Neural cell (in vitro differentiated cells): Measurements from ENCODE around the gene AGRP.

Experiments
- EP300 ChIP-seq: fragments of 450-650 bp; conservative IDR thresholded peaks from 2 replicates; pipeline ENCODE4 v1.6.1; 2014; ENCODE audit warnings: antibody characterized with exemption, mild to moderate bottlenecking, moderate library complexity; ENCODE audit not compliant: poor library complexity, severe bottlenecking
- EZH2 ChIP-seq: fragments of 200-600, 300-800 bp; shearing (Covaris generic), sonication (generic); IDR thresholded peaks from 2 replicates; pipeline ENCODE4 v1.6.1; 2014; ENCODE audit warnings: antibody characterized with exemption, low read length, borderline replicate concordance, mild to moderate bottlenecking; ENCODE audit not compliant: insufficient read depth, poor library complexity, severe bottlenecking
- MXI1 ChIP-seq: fragments of 450-650 bp; conservative IDR thresholded peaks from 2 replicates; pipeline ENCODE4 v1.6.1; 2014; ENCODE audit warnings: antibody characterized with exemption, mild to moderate bottlenecking; ENCODE audit not compliant: poor library complexity, severe bottlenecking
- TAF1 ChIP-seq: IDR thresholded peaks from 2 replicates; pipeline ENCODE4 v1.6.1; 2012; ENCODE audit warnings: low read depth
- TF ChIP-seq, protein P1 (sequence below): fragments of 450-650 bp; IDR thresholded peaks from 2 replicates; pipeline ENCODE4 v1.5.1; 2014; ENCODE audit warnings: antibody characterized with exemption, mild to moderate bottlenecking, moderate library complexity; ENCODE audit not compliant: poor library complexity, severe bottlenecking
- TF ChIP-seq, protein P2 (sequence below): IDR thresholded peaks from 2 replicates; pipeline ENCODE4 v1.6.1; 2012; ENCODE audit warnings: borderline replicate concordance

DNA sequence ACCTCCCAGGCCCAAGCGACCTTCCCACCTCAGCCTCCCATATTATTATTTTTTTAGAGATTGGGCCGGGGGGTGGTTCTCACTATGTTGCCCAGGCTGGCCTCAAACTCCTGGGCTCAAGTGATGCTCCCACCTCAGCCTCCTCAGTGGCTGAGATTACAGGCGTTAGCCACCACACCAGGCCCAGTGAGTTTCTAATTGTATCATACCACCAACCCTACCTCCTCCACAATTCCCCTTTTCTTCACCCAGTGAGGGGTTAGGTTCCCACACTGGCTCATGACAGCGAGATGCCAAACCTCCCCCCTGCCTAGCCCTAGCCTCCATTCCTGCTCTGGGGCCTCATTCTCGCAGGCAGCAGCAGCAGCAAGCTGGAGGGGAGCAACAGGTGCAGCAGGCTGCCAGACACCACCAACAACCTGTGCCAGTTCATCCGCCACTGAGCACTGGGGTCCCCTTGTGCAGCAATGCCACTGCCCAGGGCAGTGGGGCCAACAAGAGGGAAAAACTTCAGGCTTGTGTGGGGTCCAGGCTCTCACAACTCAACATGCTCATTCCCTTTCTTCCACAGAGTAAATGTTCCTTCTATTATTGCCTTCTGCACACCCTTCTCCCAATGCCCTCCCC, 11.5 kb downstream of the AGRP start:
- TF ChIP-seq, protein P1, sequence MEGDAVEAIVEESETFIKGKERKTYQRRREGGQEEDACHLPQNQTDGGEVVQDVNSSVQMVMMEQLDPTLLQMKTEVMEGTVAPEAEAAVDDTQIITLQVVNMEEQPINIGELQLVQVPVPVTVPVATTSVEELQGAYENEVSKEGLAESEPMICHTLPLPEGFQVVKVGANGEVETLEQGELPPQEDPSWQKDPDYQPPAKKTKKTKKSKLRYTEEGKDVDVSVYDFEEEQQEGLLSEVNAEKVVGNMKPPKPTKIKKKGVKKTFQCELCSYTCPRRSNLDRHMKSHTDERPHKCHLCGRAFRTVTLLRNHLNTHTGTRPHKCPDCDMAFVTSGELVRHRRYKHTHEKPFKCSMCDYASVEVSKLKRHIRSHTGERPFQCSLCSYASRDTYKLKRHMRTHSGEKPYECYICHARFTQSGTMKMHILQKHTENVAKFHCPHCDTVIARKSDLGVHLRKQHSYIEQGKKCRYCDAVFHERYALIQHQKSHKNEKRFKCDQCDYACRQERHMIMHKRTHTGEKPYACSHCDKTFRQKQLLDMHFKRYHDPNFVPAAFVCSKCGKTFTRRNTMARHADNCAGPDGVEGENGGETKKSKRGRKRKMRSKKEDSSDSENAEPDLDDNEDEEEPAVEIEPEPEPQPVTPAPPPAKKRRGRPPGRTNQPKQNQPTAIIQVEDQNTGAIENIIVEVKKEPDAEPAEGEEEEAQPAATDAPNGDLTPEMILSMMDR = no peak
- TF ChIP-seq MXI1 = no peak
- no peak for TF ChIP-seq EZH2
- TF ChIP-seq, protein P2, sequence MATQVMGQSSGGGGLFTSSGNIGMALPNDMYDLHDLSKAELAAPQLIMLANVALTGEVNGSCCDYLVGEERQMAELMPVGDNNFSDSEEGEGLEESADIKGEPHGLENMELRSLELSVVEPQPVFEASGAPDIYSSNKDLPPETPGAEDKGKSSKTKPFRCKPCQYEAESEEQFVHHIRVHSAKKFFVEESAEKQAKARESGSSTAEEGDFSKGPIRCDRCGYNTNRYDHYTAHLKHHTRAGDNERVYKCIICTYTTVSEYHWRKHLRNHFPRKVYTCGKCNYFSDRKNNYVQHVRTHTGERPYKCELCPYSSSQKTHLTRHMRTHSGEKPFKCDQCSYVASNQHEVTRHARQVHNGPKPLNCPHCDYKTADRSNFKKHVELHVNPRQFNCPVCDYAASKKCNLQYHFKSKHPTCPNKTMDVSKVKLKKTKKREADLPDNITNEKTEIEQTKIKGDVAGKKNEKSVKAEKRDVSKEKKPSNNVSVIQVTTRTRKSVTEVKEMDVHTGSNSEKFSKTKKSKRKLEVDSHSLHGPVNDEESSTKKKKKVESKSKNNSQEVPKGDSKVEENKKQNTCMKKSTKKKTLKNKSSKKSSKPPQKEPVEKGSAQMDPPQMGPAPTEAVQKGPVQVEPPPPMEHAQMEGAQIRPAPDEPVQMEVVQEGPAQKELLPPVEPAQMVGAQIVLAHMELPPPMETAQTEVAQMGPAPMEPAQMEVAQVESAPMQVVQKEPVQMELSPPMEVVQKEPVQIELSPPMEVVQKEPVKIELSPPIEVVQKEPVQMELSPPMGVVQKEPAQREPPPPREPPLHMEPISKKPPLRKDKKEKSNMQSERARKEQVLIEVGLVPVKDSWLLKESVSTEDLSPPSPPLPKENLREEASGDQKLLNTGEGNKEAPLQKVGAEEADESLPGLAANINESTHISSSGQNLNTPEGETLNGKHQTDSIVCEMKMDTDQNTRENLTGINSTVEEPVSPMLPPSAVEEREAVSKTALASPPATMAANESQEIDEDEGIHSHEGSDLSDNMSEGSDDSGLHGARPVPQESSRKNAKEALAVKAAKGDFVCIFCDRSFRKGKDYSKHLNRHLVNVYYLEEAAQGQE = no peak
- TF ChIP-seq EP300 = no peak
- TF ChIP-seq TAF1 = no peak
